K562 (cell line): ENCODE results near the gene CAB39. TPM values are rescaled to one million over a fixed set of nuclear protein-coding genes. Genes with fewer than 3 reads are reported as not detected.

Experiments used
- CXXC5 ChIP-seq: fragments of 250-450 bp; sonication (Bioruptor Pico); IDR thresholded peaks from 2 replicates; pipeline ENCODE4 v1.8.0; 2022; ENCODE audit warnings: inconsistent platforms, mild to moderate bottlenecking, moderate library complexity
- polyA plus RNA-seq, 8 experiments: library from polyadenylated mRNA; depleted of rRNA in 4 of 8; stranded (reverse) in 5 of 8; unstranded in 3 of 8; fragments of >200 nt; fragmentation: Nextera tagmentation in 2 of 8; fragmentation: Illumina TruSeq in 1 of 8; extraction: Ambion mirVana in 2 of 8; extraction: Trizol in 1 of 8; gene quantifications; 2 replicates each; pipeline versions ENCODE4 v1.2.1 to v1.2.3, GENCODE V29; 2011 to 2014; ENCODE audit warnings: inconsistent platforms in 1 of 8, missing spikeins in 1 of 8
- total RNA-seq, 7 experiments: library from RNA; depleted of rRNA in 6 of 7; stranded (reverse); fragments of >200 nt in 6 of 7; fragmentation: Illumina TruSeq in 2 of 7; extraction: Trizol in 2 of 7; gene quantifications; 2 replicates each; pipeline versions ENCODE4 v1.2.1 to v1.2.3, GENCODE V29; 2011 to 2021; ENCODE audit warnings: low replicate concordance in 1 of 7
- TF ChIP-seq, protein P1 (sequence below): fragments of 200-400 bp; formaldehyde crosslinking; IDR thresholded peaks from 2 replicates; pipeline ENCODE4 v1.6.1; 2017; ENCODE audit warnings: mild to moderate bottlenecking, low read depth, low read length, moderate library complexity
- TF ChIP-seq, protein P2 (sequence below): fragments of 250-450 bp; sonication (Bioruptor Pico); IDR thresholded peaks from 2 replicates; pipeline ENCODE4 v1.9.0; 2021; ENCODE audit warnings: mild to moderate bottlenecking, inconsistent platforms
- TF ChIP-seq, protein P3 (sequence below): fragments of 450-650 bp; IDR thresholded peaks from 2 replicates; pipeline ENCODE4 v1.6.1; 2016; ENCODE audit warnings: mild to moderate bottlenecking
- TF ChIP-seq, protein P4 (sequence below): fragments of 200-600 bp; sonication (generic); IDR thresholded peaks from one replicate; pipeline ENCODE4 v1.6.1; 2012; ENCODE audit warnings: mild to moderate bottlenecking, low read depth, low read length, inconsistent platforms

Gene CAB39
- total and polyA plus RNA-seq, 9 of the 15 experiments (the other 6 are each of a cell fraction or from before 2014, with no cell fraction given): 27.2 to 94.4 (median 70.1) TPM

DNA sequence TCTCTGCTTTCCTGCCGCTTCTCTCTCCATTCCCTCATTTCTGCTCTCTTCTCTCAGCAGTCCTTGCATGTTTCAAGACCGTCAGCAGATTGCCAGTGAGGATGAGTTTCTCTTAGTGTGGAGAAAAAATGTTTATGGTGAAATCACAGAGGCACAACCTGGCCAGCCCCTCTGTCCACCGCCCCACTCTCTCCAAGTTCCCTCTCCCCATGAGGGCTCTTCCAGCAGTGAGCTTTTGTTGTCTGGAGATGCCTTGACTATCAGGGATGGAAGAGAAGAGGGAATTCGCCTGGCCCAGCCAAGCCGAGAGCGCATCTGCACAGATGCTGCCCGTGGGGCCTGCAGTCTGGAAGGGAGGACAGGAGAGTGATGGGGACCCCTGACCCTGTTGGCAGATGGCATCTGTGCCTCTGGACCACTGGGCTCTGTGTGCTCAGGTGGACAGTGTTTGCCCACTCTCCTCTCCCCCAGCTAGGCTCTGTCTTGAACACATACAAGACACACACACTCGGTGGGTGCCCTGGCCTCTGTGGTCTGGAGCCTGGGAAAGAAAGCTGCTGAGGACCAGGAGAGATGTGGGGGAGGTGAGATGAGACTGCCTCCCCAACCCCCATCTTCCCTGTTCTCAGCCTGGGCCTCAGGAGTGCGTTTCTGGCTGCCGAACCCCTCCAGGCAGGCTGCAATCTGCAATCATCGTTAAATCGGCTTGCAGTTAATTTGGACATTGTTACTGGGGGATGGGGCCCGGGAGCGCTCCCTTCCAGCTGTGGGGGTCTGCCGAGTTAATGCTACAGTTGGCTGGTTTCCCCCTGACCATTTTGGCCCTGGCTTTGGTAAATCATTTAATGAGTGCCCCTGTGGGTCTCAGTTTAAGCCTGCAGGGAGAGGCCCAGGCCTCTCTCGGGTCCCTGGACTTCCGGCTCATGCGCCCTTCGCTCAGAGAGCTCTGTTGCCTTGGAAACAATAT is 156.6 kb downstream of the CAB39 start (continued):
- TF ChIP-seq, protein P1, sequence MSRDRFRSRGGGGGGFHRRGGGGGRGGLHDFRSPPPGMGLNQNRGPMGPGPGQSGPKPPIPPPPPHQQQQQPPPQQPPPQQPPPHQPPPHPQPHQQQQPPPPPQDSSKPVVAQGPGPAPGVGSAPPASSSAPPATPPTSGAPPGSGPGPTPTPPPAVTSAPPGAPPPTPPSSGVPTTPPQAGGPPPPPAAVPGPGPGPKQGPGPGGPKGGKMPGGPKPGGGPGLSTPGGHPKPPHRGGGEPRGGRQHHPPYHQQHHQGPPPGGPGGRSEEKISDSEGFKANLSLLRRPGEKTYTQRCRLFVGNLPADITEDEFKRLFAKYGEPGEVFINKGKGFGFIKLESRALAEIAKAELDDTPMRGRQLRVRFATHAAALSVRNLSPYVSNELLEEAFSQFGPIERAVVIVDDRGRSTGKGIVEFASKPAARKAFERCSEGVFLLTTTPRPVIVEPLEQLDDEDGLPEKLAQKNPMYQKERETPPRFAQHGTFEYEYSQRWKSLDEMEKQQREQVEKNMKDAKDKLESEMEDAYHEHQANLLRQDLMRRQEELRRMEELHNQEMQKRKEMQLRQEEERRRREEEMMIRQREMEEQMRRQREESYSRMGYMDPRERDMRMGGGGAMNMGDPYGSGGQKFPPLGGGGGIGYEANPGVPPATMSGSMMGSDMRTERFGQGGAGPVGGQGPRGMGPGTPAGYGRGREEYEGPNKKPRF: no peak
- TF ChIP-seq, protein P2, sequence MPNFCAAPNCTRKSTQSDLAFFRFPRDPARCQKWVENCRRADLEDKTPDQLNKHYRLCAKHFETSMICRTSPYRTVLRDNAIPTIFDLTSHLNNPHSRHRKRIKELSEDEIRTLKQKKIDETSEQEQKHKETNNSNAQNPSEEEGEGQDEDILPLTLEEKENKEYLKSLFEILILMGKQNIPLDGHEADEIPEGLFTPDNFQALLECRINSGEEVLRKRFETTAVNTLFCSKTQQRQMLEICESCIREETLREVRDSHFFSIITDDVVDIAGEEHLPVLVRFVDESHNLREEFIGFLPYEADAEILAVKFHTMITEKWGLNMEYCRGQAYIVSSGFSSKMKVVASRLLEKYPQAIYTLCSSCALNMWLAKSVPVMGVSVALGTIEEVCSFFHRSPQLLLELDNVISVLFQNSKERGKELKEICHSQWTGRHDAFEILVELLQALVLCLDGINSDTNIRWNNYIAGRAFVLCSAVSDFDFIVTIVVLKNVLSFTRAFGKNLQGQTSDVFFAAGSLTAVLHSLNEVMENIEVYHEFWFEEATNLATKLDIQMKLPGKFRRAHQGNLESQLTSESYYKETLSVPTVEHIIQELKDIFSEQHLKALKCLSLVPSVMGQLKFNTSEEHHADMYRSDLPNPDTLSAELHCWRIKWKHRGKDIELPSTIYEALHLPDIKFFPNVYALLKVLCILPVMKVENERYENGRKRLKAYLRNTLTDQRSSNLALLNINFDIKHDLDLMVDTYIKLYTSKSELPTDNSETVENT (CRISPR knock-in tag): no peak
- TF ChIP-seq, protein P3, sequence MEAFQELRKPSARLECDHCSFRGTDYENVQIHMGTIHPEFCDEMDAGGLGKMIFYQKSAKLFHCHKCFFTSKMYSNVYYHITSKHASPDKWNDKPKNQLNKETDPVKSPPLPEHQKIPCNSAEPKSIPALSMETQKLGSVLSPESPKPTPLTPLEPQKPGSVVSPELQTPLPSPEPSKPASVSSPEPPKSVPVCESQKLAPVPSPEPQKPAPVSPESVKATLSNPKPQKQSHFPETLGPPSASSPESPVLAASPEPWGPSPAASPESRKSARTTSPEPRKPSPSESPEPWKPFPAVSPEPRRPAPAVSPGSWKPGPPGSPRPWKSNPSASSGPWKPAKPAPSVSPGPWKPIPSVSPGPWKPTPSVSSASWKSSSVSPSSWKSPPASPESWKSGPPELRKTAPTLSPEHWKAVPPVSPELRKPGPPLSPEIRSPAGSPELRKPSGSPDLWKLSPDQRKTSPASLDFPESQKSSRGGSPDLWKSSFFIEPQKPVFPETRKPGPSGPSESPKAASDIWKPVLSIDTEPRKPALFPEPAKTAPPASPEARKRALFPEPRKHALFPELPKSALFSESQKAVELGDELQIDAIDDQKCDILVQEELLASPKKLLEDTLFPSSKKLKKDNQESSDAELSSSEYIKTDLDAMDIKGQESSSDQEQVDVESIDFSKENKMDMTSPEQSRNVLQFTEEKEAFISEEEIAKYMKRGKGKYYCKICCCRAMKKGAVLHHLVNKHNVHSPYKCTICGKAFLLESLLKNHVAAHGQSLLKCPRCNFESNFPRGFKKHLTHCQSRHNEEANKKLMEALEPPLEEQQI: no peak
- TF ChIP-seq, protein P4, sequence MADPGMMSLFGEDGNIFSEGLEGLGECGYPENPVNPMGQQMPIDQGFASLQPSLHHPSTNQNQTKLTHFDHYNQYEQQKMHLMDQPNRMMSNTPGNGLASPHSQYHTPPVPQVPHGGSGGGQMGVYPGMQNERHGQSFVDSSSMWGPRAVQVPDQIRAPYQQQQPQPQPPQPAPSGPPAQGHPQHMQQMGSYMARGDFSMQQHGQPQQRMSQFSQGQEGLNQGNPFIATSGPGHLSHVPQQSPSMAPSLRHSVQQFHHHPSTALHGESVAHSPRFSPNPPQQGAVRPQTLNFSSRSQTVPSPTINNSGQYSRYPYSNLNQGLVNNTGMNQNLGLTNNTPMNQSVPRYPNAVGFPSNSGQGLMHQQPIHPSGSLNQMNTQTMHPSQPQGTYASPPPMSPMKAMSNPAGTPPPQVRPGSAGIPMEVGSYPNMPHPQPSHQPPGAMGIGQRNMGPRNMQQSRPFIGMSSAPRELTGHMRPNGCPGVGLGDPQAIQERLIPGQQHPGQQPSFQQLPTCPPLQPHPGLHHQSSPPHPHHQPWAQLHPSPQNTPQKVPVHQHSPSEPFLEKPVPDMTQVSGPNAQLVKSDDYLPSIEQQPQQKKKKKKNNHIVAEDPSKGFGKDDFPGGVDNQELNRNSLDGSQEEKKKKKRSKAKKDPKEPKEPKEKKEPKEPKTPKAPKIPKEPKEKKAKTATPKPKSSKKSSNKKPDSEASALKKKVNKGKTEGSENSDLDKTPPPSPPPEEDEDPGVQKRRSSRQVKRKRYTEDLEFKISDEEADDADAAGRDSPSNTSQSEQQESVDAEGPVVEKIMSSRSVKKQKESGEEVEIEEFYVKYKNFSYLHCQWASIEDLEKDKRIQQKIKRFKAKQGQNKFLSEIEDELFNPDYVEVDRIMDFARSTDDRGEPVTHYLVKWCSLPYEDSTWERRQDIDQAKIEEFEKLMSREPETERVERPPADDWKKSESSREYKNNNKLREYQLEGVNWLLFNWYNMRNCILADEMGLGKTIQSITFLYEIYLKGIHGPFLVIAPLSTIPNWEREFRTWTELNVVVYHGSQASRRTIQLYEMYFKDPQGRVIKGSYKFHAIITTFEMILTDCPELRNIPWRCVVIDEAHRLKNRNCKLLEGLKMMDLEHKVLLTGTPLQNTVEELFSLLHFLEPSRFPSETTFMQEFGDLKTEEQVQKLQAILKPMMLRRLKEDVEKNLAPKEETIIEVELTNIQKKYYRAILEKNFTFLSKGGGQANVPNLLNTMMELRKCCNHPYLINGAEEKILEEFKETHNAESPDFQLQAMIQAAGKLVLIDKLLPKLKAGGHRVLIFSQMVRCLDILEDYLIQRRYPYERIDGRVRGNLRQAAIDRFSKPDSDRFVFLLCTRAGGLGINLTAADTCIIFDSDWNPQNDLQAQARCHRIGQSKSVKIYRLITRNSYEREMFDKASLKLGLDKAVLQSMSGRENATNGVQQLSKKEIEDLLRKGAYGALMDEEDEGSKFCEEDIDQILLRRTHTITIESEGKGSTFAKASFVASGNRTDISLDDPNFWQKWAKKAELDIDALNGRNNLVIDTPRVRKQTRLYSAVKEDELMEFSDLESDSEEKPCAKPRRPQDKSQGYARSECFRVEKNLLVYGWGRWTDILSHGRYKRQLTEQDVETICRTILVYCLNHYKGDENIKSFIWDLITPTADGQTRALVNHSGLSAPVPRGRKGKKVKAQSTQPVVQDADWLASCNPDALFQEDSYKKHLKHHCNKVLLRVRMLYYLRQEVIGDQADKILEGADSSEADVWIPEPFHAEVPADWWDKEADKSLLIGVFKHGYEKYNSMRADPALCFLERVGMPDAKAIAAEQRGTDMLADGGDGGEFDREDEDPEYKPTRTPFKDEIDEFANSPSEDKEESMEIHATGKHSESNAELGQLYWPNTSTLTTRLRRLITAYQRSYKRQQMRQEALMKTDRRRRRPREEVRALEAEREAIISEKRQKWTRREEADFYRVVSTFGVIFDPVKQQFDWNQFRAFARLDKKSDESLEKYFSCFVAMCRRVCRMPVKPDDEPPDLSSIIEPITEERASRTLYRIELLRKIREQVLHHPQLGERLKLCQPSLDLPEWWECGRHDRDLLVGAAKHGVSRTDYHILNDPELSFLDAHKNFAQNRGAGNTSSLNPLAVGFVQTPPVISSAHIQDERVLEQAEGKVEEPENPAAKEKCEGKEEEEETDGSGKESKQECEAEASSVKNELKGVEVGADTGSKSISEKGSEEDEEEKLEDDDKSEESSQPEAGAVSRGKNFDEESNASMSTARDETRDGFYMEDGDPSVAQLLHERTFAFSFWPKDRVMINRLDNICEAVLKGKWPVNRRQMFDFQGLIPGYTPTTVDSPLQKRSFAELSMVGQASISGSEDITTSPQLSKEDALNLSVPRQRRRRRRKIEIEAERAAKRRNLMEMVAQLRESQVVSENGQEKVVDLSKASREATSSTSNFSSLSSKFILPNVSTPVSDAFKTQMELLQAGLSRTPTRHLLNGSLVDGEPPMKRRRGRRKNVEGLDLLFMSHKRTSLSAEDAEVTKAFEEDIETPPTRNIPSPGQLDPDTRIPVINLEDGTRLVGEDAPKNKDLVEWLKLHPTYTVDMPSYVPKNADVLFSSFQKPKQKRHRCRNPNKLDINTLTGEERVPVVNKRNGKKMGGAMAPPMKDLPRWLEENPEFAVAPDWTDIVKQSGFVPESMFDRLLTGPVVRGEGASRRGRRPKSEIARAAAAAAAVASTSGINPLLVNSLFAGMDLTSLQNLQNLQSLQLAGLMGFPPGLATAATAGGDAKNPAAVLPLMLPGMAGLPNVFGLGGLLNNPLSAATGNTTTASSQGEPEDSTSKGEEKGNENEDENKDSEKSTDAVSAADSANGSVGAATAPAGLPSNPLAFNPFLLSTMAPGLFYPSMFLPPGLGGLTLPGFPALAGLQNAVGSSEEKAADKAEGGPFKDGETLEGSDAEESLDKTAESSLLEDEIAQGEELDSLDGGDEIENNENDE: no peak
- no peak for TF ChIP-seq CXXC5 (CRISPR knock-in tag)
